ENCODE results near the gene MRTFA.
"Not testable (repeated sequence)": the region's sequence is repeated elsewhere in the genome, so short reads cannot be mapped to it uniquely, and the experiment has no call there.

MRTFA gene

GRCh38 chr22:40636380-40637182 is at the start of gene MRTFA:
MRTFA (minus strand) TSS chr22:40636719.
- Histone ChIP-seq H3K9ac (ENCODE audit: low read length) (peak within 1 kb of the TSS; percentile 72), H3K4me3 (ENCODE audit: low read length) (peak within 1 kb of the TSS; percentile 77), H3K27ac (ENCODE audit: low read length) (no peak within 1 kb of the TSS), H3K27me3 (ENCODE audit: control insufficient read depth, insufficient read depth, low read length) (peaks cover 9% of the 10 kb centered on the region), H3K36me3 (ENCODE audit: control insufficient read depth, low read depth, low read length) (no peaks in the 10 kb centered on the region), H3K9me3 (ENCODE audit: control insufficient read depth, low read depth, low read length) (no peaks in the 10 kb centered on the region), H3K4me1 (ENCODE audit: control insufficient read depth, low read depth, low read length) (peaks cover 5% of the 10 kb centered on the region)

- Histone ChIP-seq H3K27ac (ENCODE audit: low read length) (no peak overlapping the region), H3K4me1 (ENCODE audit: control insufficient read depth, low read depth, low read length) (peaks cover 30% of the 10 kb centered on the region), H3K9me3 (ENCODE audit: control insufficient read depth, low read depth, low read length) (no peaks in the 10 kb centered on the region), H3K36me3 (ENCODE audit: control insufficient read depth, low read depth, low read length) (no peaks in the 10 kb centered on the region), H3K9ac (ENCODE audit: low read length) (no peak overlapping the region), H3K4me3 (ENCODE audit: low read length) (peak overlapping the region; percentile 53), H3K27me3 (ENCODE audit: control insufficient read depth, insufficient read depth, low read length) (no peaks in the 10 kb centered on the region)
Measured at GRCh38 chr22:40685406-40685805, 48.9 kb upstream of the MRTFA start.

GRCh38 chr22:40684728-40685127 is 48.2 kb upstream of the MRTFA start:
- Histone ChIP-seq H3K9me3 (ENCODE audit: control insufficient read depth, low read depth, low read length) (no peaks in the 10 kb centered on the region), H3K27ac (ENCODE audit: low read length) (peak overlapping the region; percentile 10), H3K36me3 (ENCODE audit: control insufficient read depth, low read depth, low read length) (no peaks in the 10 kb centered on the region), H3K27me3 (ENCODE audit: control insufficient read depth, insufficient read depth, low read length) (no peaks in the 10 kb centered on the region), H3K9ac (ENCODE audit: low read length) (no peak overlapping the region), H3K4me3 (ENCODE audit: low read length) (peak overlapping the region; percentile 53), H3K4me1 (ENCODE audit: control insufficient read depth, low read depth, low read length) (peaks cover 32% of the 10 kb centered on the region)

GRCh38 chr22:40681451-40681850 is 44.9 kb upstream of the MRTFA start:
- Histone ChIP-seq H3K9ac (ENCODE audit: low read length) (no peak overlapping the region), H3K4me3 (ENCODE audit: low read length) (no peak overlapping the region), H3K9me3 (ENCODE audit: control insufficient read depth, low read depth, low read length) (no peaks in the 10 kb centered on the region), H3K27ac (ENCODE audit: low read length) (no peak overlapping the region), H3K4me1 (ENCODE audit: control insufficient read depth, low read depth, low read length) (peaks cover 34% of the 10 kb centered on the region), H3K27me3 (ENCODE audit: control insufficient read depth, insufficient read depth, low read length) (peaks cover 10% of the 10 kb centered on the region), H3K36me3 (ENCODE audit: control insufficient read depth, low read depth, low read length) (no peaks in the 10 kb centered on the region)

GRCh38 chr22:40680819-40681183 is 44.3 kb upstream of the MRTFA start:
- H3K4me3 ChIP-seq (ENCODE audit: low read length), result no peak overlapping the region
- no peak overlapping the region for H3K9ac ChIP-seq (ENCODE audit: low read length)
- H3K27ac ChIP-seq (ENCODE audit: low read length), result no peak overlapping the region
- peaks cover 34% of the 10 kb centered on the region for H3K4me1 ChIP-seq (ENCODE audit: control insufficient read depth, low read depth, low read length)
- H3K36me3 ChIP-seq (ENCODE audit: control insufficient read depth, low read depth, low read length), result no peaks in the 10 kb centered on the region
- no peaks in the 10 kb centered on the region for H3K9me3 ChIP-seq (ENCODE audit: control insufficient read depth, low read depth, low read length)
- H3K27me3 ChIP-seq (ENCODE audit: control insufficient read depth, insufficient read depth, low read length), result peaks cover 10% of the 10 kb centered on the region

- Histone ChIP-seq H3K9ac (ENCODE audit: low read length) (no peak overlapping the region), H3K9me3 (ENCODE audit: control insufficient read depth, low read depth, low read length) (no peaks in the 10 kb centered on the region), H3K4me3 (ENCODE audit: low read length) (peak overlapping the region; percentile 51), H3K4me1 (ENCODE audit: control insufficient read depth, low read depth, low read length) (peaks cover 32% of the 10 kb centered on the region), H3K27me3 (ENCODE audit: control insufficient read depth, insufficient read depth, low read length) (peaks cover 10% of the 10 kb centered on the region), H3K36me3 (ENCODE audit: control insufficient read depth, low read depth, low read length) (no peaks in the 10 kb centered on the region), H3K27ac (ENCODE audit: low read length) (no peak overlapping the region)
Measured at GRCh38 chr22:40679964-40680818, 43.7 kb upstream of the MRTFA start.

GRCh38 chr22:40679249-40679963 is 42.9 kb upstream of the MRTFA start, which contains the start of gene MCHR1:
MCHR1 (plus strand) TSS chr22:40679484; CDS start chr22:40679653, 169 bp downstream.
- no peaks in the 10 kb centered on the region for H3K36me3 ChIP-seq (ENCODE audit: control insufficient read depth, low read depth, low read length)
- peak within 1 kb of the TSS; percentile 51 for H3K4me3 ChIP-seq (ENCODE audit: low read length)
- H3K4me1 ChIP-seq (ENCODE audit: control insufficient read depth, low read depth, low read length), result peaks cover 25% of the 10 kb centered on the region
- H3K9me3 ChIP-seq (ENCODE audit: control insufficient read depth, low read depth, low read length), result no peaks in the 10 kb centered on the region
- peak within 1 kb of the TSS; percentile 16 for H3K9ac ChIP-seq (ENCODE audit: low read length)
- H3K27me3 ChIP-seq (ENCODE audit: control insufficient read depth, insufficient read depth, low read length), result peaks cover 10% of the 10 kb centered on the region
- H3K27ac ChIP-seq (ENCODE audit: low read length), result no peak within 1 kb of the TSS

GRCh38 chr22:40678493-40679248 is 42.2 kb upstream of the MRTFA start:
- H3K4me3 ChIP-seq (ENCODE audit: low read length), result peak overlapping the region; percentile 51
- no peaks in the 10 kb centered on the region for H3K36me3 ChIP-seq (ENCODE audit: control insufficient read depth, low read depth, low read length)
- no peak overlapping the region for H3K9ac ChIP-seq (ENCODE audit: low read length)
- peaks cover 10% of the 10 kb centered on the region for H3K27me3 ChIP-seq (ENCODE audit: control insufficient read depth, insufficient read depth, low read length)
- H3K9me3 ChIP-seq (ENCODE audit: control insufficient read depth, low read depth, low read length), result no peaks in the 10 kb centered on the region
- H3K27ac ChIP-seq (ENCODE audit: low read length), result no peak overlapping the region
- H3K4me1 ChIP-seq (ENCODE audit: control insufficient read depth, low read depth, low read length), result peaks cover 25% of the 10 kb centered on the region

- H3K27ac ChIP-seq (ENCODE audit: low read length), result no peak overlapping the region
- peaks cover 20% of the 10 kb centered on the region for H3K4me1 ChIP-seq (ENCODE audit: control insufficient read depth, low read depth, low read length)
- H3K9ac ChIP-seq (ENCODE audit: low read length), result no peak overlapping the region
- H3K9me3 ChIP-seq (ENCODE audit: control insufficient read depth, low read depth, low read length), result no peaks in the 10 kb centered on the region
- no peaks in the 10 kb centered on the region for H3K36me3 ChIP-seq (ENCODE audit: control insufficient read depth, low read depth, low read length)
- H3K4me3 ChIP-seq (ENCODE audit: low read length), result no peak overlapping the region
- peaks cover 10% of the 10 kb centered on the region for H3K27me3 ChIP-seq (ENCODE audit: control insufficient read depth, insufficient read depth, low read length)
Measured at GRCh38 chr22:40676644-40677043, 40.1 kb upstream of the MRTFA start.

- H3K27me3 ChIP-seq (ENCODE audit: control insufficient read depth, insufficient read depth, low read length); H3K36me3 ChIP-seq (ENCODE audit: control insufficient read depth, low read depth, low read length); H3K27ac ChIP-seq (ENCODE audit: low read length): not testable (repeated sequence)
Measured at GRCh38 chr22:40676166-40676565, 39.6 kb upstream of the MRTFA start.

GRCh38 chr22:40674274-40674673 is 37.8 kb upstream of the MRTFA start:
- Histone ChIP-seq H3K27me3 (ENCODE audit: control insufficient read depth, insufficient read depth, low read length) (peaks cover 7% of the 10 kb centered on the region), H3K27ac (ENCODE audit: low read length) (no peak overlapping the region), H3K9me3 (ENCODE audit: control insufficient read depth, low read depth, low read length) (no peaks in the 10 kb centered on the region), H3K36me3 (ENCODE audit: control insufficient read depth, low read depth, low read length) (no peaks in the 10 kb centered on the region), H3K4me1 (ENCODE audit: control insufficient read depth, low read depth, low read length) (peaks cover 7% of the 10 kb centered on the region), H3K9ac (ENCODE audit: low read length) (no peak overlapping the region), H3K4me3 (ENCODE audit: low read length) (no peak overlapping the region)

More at GRCh38 chr22:40676166-40676565, 39.6 kb upstream of the MRTFA start:
- peaks cover 20% of the 10 kb centered on the region for H3K4me1 ChIP-seq (ENCODE audit: control insufficient read depth, low read depth, low read length)
- H3K4me3 ChIP-seq (ENCODE audit: low read length); H3K9ac ChIP-seq (ENCODE audit: low read length); H3K9me3 ChIP-seq (ENCODE audit: control insufficient read depth, low read depth, low read length): not testable (repeated sequence)
